Mammary microvascular endothelial cell (primary cell): ENCODE data around the gene POLR1B. TPM values are rescaled to one million over a fixed set of nuclear protein-coding genes. Genes with fewer than 3 reads are reported as not detected.

ENCODE experiments used
- total RNA-seq: library from RNA; depleted of rRNA; stranded (reverse); fragments of >200 nt; gene quantifications from 2 replicates; pipeline ENCODE4 v1.2.3, GENCODE V29; 2015

POLR1B gene, protein sequence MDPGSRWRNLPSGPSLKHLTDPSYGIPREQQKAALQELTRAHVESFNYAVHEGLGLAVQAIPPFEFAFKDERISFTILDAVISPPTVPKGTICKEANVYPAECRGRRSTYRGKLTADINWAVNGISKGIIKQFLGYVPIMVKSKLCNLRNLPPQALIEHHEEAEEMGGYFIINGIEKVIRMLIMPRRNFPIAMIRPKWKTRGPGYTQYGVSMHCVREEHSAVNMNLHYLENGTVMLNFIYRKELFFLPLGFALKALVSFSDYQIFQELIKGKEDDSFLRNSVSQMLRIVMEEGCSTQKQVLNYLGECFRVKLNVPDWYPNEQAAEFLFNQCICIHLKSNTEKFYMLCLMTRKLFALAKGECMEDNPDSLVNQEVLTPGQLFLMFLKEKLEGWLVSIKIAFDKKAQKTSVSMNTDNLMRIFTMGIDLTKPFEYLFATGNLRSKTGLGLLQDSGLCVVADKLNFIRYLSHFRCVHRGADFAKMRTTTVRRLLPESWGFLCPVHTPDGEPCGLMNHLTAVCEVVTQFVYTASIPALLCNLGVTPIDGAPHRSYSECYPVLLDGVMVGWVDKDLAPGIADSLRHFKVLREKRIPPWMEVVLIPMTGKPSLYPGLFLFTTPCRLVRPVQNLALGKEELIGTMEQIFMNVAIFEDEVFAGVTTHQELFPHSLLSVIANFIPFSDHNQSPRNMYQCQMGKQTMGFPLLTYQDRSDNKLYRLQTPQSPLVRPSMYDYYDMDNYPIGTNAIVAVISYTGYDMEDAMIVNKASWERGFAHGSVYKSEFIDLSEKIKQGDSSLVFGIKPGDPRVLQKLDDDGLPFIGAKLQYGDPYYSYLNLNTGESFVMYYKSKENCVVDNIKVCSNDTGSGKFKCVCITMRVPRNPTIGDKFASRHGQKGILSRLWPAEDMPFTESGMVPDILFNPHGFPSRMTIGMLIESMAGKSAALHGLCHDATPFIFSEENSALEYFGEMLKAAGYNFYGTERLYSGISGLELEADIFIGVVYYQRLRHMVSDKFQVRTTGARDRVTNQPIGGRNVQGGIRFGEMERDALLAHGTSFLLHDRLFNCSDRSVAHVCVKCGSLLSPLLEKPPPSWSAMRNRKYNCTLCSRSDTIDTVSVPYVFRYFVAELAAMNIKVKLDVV
- total RNA-seq: 13.2 and 13.7 TPM in 2 replicates

DNA sequence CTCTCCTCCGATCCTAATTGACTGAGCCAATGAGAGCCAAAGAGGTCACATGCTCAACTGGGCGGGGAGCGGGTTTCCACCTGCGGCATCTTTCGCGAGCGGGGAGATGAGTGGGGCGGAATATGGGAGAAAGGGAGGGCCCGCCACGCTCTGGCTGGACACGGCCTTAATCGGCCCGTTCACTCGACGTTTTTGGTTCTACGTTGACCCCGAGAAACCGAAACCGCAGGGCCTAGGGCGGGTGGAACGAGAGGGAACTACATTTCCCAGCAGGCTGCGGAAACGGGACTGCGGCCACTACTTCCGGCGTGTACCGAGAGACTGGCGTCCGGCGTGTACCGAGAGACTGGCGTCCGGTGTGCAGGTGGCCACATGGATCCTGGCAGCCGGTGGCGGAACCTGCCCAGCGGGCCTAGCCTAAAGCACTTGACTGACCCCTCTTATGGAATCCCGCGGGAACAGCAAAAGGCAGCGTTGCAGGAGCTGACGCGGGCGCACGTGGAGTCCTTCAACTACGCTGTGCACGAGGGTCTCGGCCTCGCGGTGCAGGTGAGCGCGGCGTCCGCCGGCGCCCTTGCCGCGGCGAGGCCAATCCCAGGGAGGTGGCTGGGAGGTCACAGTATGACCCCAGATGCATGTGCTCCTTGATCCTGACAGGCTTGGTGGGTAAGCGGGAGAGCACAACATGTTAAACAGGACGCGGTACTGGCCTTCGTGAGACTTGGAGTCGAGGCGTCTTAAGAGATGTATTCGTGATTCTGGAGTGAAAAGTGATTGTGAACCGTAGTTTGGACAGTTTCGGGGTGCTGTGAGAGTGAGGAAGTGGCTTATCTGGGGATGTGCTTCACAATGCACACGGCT is at the start of gene POLR1B:
TSS of gene POLR1B (plus strand) at position 343 of the 861 bp plus-strand sequence. CDS start at position 373, 30 bp downstream.

DNA sequence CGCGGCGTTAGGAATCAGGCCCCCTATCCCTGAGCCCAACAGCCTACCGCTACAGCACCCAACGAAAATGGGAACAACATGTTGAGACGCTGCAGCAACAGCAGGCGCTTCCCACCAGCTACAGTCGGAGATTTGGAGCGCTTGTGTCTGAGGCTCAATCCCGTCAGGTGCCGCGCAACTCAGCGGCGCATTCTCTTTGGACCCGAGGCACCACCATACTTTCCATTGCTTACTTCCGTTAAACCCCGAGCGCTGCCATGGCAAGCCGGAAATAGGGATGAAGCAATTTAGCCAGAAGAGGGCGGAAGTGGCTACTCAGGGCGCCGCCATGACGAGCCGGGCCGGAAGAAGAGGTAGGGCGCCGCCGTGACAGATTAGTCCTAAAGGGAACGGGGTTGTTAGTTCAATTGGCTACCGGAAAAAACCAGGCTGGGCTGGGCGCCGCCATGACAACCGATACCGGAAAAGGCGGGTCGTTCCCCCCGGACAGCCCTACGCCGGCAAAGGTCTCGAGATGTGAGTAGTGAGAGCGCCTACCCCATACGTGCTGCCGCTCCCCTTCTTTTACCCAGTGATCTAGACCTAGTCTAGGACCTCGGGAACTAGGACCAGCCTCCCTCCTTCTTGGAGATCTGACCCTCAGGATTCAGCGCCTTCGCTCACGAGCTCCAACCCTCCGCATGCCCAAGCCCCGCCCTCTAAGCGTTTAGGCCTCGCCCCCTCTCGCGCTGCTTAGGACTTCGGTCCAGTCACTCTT is 42.0 kb downstream of the POLR1B start, which contains the start of gene CHCHD5:
TSS of gene CHCHD5 (plus strand) at position 476 of the 757 bp plus-strand sequence. CDS start at position 515, 39 bp downstream.

Other genes starting within 250 kb of the POLR1B start
- 1.5 and 2.1 TPM in 2 replicates for gene RGPD8, start 108.8 kb upstream of the POLR1B start, total RNA-seq
- 28.0 and 31.7 TPM in 2 replicates for gene TTL, start 60.3 kb upstream of the POLR1B start, total RNA-seq
- gene CHCHD5, start 42.1 kb downstream of the POLR1B start, total RNA-seq: 14.1 and 17.4 TPM in 2 replicates
- 67.3 and 78.7 TPM in 2 replicates for gene SLC20A1, start 103.5 kb downstream of the POLR1B start, total RNA-seq
- not detected in 2 replicates for gene NT5DC4, start 178.6 kb downstream of the POLR1B start, total RNA-seq
- 19.5 and 21.0 TPM in 2 replicates for gene CKAP2L, start 222.1 kb downstream of the POLR1B start, total RNA-seq
- 4.9 and 5.5 TPM in 2 replicates for gene IL1A, start 242.0 kb downstream of the POLR1B start, total RNA-seq